Tibial nerve (tissue), 4 donors: ENCODE results near the gene AMPD2. TPM values are rescaled to one million over a fixed set of nuclear protein-coding genes. Genes with fewer than 3 reads are reported as not detected.

Experiments
- DNase-seq, 2 donors: peaks; one replicate each; pipeline ENCODE4 v3.0.0-alpha.2; 2019; ENCODE audit warnings: low spot score in 2 of 2
- H3K27ac ChIP-seq, 4 donors: fragments of 200-600 bp; sonication (generic) in 3 of 4; one replicate each; pipeline ENCODE4 v1.5.1; 2017 to 2019; ENCODE audit warnings: mild to moderate bottlenecking in 1 of 4
- H3K27me3 ChIP-seq, 2 donors: fragments of 200-600 bp; sonication (generic) in 1 of 2; one replicate each; pipeline versions ENCODE4 v1.5.1 to v1.6.0; 2017 to 2019
- H3K36me3 ChIP-seq, 3 donors: fragments of 200-600 bp; sonication (generic); one replicate each; pipeline ENCODE4 v1.5.1; 2018 to 2019
- H3K4me1 ChIP-seq, 4 donors: fragments of 200-600 bp; sonication (generic) in 3 of 4; one replicate each; pipeline ENCODE4 v1.5.1; 2017 to 2019
- H3K4me3 ChIP-seq, 4 donors: fragments of 200-600 bp; sonication (generic) in 3 of 4; one replicate each; pipeline ENCODE4 v1.5.1; 2017 to 2019; ENCODE audit warnings: mild to moderate bottlenecking in 1 of 4, moderate library complexity in 1 of 4
- H3K9me3 ChIP-seq, 4 donors: fragments of 200-600 bp; sonication (generic) in 3 of 4; one replicate each; pipeline ENCODE4 v1.5.1; 2017 to 2019
- CTCF ChIP-seq, 5 experiments: fragments of 200-600 bp in 3 of 5; fragments of 450-650 bp in 2 of 5; sonication (generic) in 3 of 5; IDR thresholded peaks; one replicate each; pipeline ENCODE4 v1.5.1; 2016 to 2019; ENCODE audit warnings: antibody characterized with exemption in 5 of 5, mild to moderate bottlenecking in 3 of 5, moderate library complexity in 2 of 5
- EP300 ChIP-seq, 2 donors: sonication (generic); formaldehyde crosslinking; IDR thresholded peaks; one replicate each; pipeline ENCODE4 v1.6.1; 2017; ENCODE audit warnings: antibody characterized with exemption in 2 of 2, mild to moderate bottlenecking in 1 of 2
- POLR2A ChIP-seq, 2 donors: fragments of 450-650 bp; IDR thresholded peaks; one replicate each; pipeline ENCODE4 v1.6.1; 2017; ENCODE audit warnings: antibody characterized with exemption in 2 of 2, mild to moderate bottlenecking in 2 of 2, moderate library complexity in 2 of 2
- WGBS, 2 donors: methylation state at CpG; one replicate each; pipeline ENCODE4 v1.1.5; 2018; 5-methylcytosine and 5-hydroxymethylcytosine counted together
- total RNA-seq, 4 donors: library from RNA; depleted of rRNA; stranded (reverse); fragments of >200 nt; gene quantifications; one replicate each; pipeline ENCODE4 v1.1.0, GENCODE V29; 2016

Gene AMPD2
- total RNA-seq, 4 donors from 2014 or later, result 70.6 to 113 (median 94.7) TPM

GRCh38 chr1:109639063-109639840, 19.6 kb downstream of the AMPD2 start:
- no peak for TF ChIP-seq CTCF (IDR thresholded peaks at IDR 0.05)
- no peak for TF ChIP-seq POLR2A (IDR thresholded peaks at IDR 0.05)
- no peak for TF ChIP-seq EP300 (IDR thresholded peaks at IDR 0.05)
- Histone ChIP-seq H3K9me3 (no peaks in the 10 kb centered on the region), H3K27ac (no peak overlapping the region), H3K27me3 (no peaks in the 10 kb centered on the region), H3K36me3 (no peaks in the 10 kb centered on the region), H3K4me1 (peaks cover 0 to 29% (median 11%) of the 10 kb centered on the region in 4 donors), H3K4me3 (no peak overlapping the region)
- no peak for DNase-seq
- WGBS, 2 donors, result 83 to 85% methylated on average over 7 to 9 of the region's 9 CpGs

GRCh38 chr1:109639841-109640184, 20.2 kb downstream of the AMPD2 start:
- peaks cover 0 to 29% (median 11%) of the 10 kb centered on the region in 4 donors for H3K4me1 ChIP-seq

GRCh38 chr1:109640285-109640865, 20.7 kb downstream of the AMPD2 start:
- TF ChIP-seq EP300 (IDR thresholded peaks at IDR 0.05), result no peak
- TF ChIP-seq CTCF (IDR thresholded peaks at IDR 0.05), result peak; percentile 90 to 96 (median 95)
- H3K4me1 ChIP-seq, result peaks cover 0 to 29% (median 11%) of the 10 kb centered on the region in 4 donors

More at GRCh38 chr1:109639841-109640184, 20.2 kb downstream of the AMPD2 start:
- H3K4me3 ChIP-seq, result no peak overlapping the region
- peak in 1 of 2 donors; percentile 1 for DNase-seq
- WGBS, 2 donors, result 43 to 58% methylated on average over 5 to 6 of the region's 6 CpGs
- H3K36me3 ChIP-seq, result no peaks in the 10 kb centered on the region
- no peak overlapping the region for H3K27ac ChIP-seq
- H3K27me3 ChIP-seq, result no peaks in the 10 kb centered on the region
- no peaks in the 10 kb centered on the region for H3K9me3 ChIP-seq
- TF ChIP-seq CTCF (IDR thresholded peaks at IDR 0.05) (no peak), POLR2A (IDR thresholded peaks at IDR 0.05) (no peak)

GRCh38 chr1:109641078-109641740, 21.6 kb downstream of the AMPD2 start:
- Histone ChIP-seq H3K27ac (no peak overlapping the region), H3K4me1 (peaks cover 0 to 25% (median 6%) of the 10 kb centered on the region in 4 donors), H3K4me3 (no peak overlapping the region), H3K9me3 (no peaks in the 10 kb centered on the region), H3K27me3 (no peaks in the 10 kb centered on the region), H3K36me3 (no peaks in the 10 kb centered on the region)
- peak in 1 of 2 donors; percentile 2 for DNase-seq
- 73 to 86% methylated on average over 2 of the region's 2 CpGs for WGBS, 2 donors
- TF ChIP-seq EP300 (IDR thresholded peaks at IDR 0.05) (no peak), POLR2A (IDR thresholded peaks at IDR 0.05) (no peak), CTCF (IDR thresholded peaks at IDR 0.05) (no peak)

More at GRCh38 chr1:109640285-109640865, 20.7 kb downstream of the AMPD2 start:
- no peaks in the 10 kb centered on the region for H3K27me3 ChIP-seq
- no peak overlapping the region for H3K4me3 ChIP-seq
- H3K9me3 ChIP-seq, result no peaks in the 10 kb centered on the region
- H3K36me3 ChIP-seq, result no peaks in the 10 kb centered on the region
- 40 to 47% methylated on average over 4 to 5 of the region's 5 CpGs for WGBS, 2 donors
- peak; percentile 89 to 97 for DNase-seq
- no peak overlapping the region for H3K27ac ChIP-seq

GRCh38 chr1:109641861-109642260, 22.2 kb downstream of the AMPD2 start:
- no peak for DNase-seq
- Histone ChIP-seq H3K27me3 (no peaks in the 10 kb centered on the region), H3K36me3 (no peaks in the 10 kb centered on the region), H3K9me3 (no peaks in the 10 kb centered on the region), H3K4me1 (peaks cover 0 to 20% (median 3%) of the 10 kb centered on the region in 4 donors), H3K27ac (no peak overlapping the region), H3K4me3 (no peak overlapping the region)
- TF ChIP-seq CTCF (IDR thresholded peaks at IDR 0.05) (no peak), POLR2A (IDR thresholded peaks at IDR 0.05) (no peak), EP300 (IDR thresholded peaks at IDR 0.05) (no peak)
- WGBS, 2 donors, result 67 to 84% methylated on average over 2 of the region's 2 CpGs
